Thyroid gland (tissue), 4 donors: Measurements from ENCODE around the gene SLC6A7.

ENCODE experiments used
- POLR2A ChIP-seq, 2 donors: fragments of 450-650 bp; IDR thresholded peaks; one replicate each; pipeline ENCODE4 v1.6.1; 2017; ENCODE audit warnings: antibody characterized with exemption in 2 of 2, mild to moderate bottlenecking in 2 of 2, moderate library complexity in 1 of 2
- TF ChIP-seq, protein P1 (sequence below), 6 experiments: fragments of 200-600 bp in 3 of 6; fragments of 450-650 bp in 3 of 6; sonication (generic) in 3 of 6; IDR thresholded peaks; one replicate each; pipeline ENCODE4 v1.5.1; 2016 to 2019; ENCODE audit warnings: antibody characterized with exemption in 6 of 6, mild to moderate bottlenecking in 2 of 6, inconsistent platforms in 1 of 6, moderate library complexity in 1 of 6

DNA sequence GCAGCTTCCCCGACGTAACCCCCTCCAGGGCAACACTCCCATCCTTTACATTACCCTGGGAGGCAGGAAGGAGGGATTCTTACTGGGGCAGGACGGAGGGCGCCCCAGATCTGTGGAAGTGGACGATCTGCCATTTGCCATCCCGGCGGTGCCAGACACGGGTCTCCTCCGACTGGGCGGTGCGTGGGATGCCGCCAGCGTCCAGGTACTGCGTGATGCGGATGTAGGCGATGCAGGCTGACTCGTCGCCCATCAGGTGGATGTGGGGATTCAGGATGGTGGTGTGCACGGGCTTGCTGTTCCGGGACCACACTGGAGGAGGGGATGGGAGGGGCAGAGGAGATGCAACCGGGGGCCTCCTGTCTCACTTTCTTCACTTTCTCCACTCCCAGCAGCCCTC is 33.0 kb downstream of the SLC6A7 start:
- TF ChIP-seq, protein P1, sequence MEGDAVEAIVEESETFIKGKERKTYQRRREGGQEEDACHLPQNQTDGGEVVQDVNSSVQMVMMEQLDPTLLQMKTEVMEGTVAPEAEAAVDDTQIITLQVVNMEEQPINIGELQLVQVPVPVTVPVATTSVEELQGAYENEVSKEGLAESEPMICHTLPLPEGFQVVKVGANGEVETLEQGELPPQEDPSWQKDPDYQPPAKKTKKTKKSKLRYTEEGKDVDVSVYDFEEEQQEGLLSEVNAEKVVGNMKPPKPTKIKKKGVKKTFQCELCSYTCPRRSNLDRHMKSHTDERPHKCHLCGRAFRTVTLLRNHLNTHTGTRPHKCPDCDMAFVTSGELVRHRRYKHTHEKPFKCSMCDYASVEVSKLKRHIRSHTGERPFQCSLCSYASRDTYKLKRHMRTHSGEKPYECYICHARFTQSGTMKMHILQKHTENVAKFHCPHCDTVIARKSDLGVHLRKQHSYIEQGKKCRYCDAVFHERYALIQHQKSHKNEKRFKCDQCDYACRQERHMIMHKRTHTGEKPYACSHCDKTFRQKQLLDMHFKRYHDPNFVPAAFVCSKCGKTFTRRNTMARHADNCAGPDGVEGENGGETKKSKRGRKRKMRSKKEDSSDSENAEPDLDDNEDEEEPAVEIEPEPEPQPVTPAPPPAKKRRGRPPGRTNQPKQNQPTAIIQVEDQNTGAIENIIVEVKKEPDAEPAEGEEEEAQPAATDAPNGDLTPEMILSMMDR (IDR thresholded peaks at IDR 0.05) = no peak
- TF ChIP-seq POLR2A (IDR thresholded peaks at IDR 0.05) = no peak
